HG02571 (cell line): ENCODE data around the gene GAK.

Experiments used
- ATAC-seq: cut with Tn5 transposase; IDR thresholded peaks from one replicate; pipeline ENCODE4 v1.9.1; 2021; ENCODE audit warnings: mild to moderate bottlenecking, moderate library complexity; ENCODE audit not compliant: unreplicated experiment

The GAK gene

DNA sequence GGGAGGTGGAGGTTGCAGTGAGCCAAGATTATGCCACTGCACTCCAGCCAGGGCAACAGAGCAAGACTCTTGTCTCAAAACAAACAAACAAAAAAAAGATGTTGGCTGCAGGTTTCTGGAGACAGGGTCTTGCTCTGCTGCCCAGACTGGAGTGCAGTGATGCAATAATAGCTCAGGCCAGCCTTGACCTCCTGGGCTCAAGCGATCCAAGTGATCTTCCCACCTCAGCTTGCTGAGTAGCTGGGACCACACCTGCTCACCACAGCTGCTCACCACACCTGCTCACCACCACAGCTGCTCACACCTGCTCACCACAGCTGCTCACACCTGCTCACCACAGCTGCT, 76.3 kb downstream of the GAK start:
- no peak for ATAC-seq

DNA sequence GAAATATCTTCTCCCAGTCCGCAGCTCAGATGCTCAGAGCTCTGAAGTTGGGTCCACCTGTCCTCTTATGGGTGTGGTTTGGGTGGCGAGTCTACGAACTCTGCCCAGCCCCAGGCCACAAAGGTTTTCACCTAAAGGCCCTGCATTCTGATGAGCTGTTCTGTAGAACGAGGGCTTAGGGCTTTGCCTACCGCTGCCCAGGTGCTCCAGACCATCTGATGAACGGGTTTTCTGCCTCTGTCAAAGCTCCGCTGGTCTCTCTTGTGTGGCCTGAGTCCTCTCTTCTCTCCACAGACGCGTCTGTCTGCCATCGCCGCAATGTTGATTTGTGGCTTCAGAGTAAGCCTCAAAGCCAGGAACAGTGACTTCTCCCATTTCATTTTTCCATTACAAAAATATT, 77.8 kb downstream of the GAK start:
- ATAC-seq, result no peak

DNA sequence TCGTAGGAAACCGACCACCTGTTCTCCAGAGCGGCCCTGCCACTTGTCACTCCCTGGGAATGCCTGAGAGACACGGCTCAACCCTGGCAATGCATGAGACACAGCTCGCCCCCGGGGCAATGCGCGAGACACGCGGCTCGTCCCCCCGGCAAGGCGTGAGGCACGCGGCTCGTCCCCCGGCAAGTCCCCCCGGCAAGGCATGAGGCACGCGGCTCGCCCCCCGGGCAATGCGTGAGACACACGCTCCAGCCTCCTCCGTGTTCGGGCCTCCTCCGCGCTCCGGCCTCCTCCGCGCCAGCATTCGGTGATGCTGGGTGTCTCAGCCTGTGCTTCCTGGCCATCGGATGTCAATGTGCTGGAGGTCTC, 78.7 kb downstream of the GAK start:
- ATAC-seq, result no peak

DNA sequence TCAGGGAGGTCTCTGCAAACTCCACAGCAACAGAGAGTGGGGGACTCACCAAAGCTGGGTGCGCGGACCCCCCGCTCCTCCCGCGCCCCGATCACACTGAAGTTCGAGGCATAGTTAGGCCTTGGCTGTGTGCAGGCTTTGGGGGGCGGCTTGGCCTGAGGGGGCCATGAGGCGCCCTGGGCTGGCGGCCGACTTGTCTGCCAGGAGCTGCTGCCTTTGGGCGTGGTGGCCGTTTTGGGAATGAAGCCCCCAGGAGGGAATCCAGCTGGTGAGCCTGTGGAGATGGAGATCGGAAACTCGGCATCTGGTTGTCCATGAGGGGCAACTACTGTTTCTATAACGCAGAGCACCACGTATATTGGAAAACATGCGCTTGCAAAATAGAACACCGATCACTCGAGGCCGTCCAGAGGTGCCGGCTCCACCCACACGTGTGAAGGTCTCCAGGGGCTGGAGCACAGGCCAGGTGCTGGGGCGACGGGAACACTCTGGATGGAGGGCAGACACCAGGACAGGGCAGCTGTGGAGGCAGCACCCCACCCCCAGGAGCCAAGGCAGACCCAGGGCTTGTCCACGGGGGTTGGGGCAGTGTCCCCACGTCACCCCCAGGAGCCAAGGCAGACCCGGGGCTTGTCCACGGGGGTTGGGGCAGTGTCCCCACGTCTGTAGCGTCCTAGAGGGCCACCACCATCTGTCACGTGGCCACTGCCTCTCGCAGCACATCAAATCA, 80.2 kb downstream of the GAK start:
- no peak for ATAC-seq

DNA sequence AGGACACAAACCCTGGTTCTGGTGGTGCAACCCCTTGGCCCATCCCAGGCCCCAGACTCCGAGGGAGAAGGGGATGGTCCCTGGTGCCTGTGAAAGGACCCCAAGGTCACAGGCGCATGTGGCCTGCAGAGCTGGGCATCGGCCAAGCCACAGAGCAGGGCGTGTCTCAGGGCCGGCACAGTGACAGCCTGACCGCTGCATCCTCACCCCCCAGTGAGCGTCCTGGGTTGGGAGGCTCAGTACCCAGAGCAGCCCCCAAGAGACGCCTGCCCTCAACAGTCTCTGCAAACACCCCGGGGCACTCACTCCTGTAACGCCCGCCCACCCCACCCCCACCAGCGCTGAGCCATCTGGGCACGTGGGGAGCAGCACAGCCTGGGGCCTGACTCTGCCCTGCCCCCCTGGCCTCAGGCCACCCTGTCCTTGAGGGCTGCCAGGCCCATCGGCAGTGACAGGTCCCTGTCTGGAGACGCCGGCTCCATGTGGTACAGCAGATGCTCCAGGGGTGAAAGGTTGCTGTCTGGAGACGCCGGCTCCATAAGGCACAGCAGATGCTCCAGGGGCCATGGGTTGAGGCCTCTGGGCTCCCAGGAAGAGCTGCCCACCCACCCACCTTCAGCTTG, 81.7 kb downstream of the GAK start:
- no peak for ATAC-seq

DNA sequence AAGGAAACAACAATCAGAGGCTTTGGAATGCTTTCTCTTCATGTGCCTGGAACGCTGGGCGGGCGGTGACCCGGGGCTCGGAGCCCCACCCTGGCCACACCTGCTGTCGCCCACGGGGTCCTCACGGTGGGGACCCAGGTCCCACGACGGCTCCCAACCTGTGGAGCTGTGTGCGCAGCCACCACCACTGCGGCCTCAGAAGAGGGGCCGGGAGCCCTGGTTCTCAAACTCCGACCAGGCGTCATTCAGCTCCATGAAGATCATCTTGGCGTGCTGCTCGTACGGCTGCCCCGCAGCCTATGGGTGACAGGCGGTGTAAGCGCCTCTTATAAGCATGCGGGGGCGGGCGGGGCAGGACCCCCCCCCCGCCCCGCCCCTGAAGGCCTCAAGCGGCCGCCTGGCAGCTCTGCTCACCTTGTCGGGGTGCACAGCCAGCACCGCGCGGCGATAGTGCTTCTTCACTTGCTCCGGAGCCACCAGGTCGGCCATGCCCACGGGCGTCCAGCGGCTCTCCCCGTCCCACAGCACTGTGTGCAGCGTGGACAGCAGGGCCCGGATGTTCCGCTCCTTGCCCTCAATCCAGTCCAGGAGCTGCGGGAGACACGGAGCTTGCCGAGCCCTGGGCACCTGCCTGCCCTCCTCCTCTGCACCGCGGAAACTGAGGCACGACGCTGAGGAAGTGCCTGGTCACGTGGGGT, 82.5 kb downstream of the GAK start:
- no peak for ATAC-seq

DNA sequence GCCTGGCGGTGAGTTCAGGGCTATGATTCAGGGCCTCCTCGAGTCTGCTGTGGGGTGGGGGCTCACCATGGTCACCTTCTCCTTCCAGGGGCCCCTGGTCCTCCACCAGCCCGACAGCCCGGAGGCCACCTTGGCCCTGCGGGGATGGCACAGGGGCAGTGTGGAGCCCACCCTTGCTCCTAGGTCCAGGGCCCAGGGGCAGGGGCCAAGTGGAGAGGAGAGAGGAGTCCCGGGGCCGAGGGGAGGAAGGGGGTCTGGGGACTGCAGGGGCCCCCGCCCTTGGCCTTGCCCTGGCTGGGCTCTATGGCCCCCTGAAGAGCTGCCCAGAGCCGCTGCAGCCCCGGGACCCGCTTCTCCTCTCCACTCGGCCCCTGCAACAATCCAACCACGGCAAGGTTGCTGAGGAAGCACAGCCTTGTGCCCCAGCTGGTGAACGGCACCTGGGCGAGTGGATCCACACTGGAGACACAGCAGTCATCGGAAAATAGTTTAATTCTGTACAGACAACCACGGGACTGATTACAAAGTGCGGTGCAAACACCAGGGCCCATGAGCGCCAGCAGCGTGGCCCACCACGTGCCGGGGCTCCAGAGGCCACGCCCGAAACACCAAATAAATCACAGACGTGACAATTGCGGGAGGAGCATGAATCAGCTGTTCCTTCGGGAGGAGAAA, 83.2 kb downstream of the GAK start:
- ATAC-seq, result no peak

DNA sequence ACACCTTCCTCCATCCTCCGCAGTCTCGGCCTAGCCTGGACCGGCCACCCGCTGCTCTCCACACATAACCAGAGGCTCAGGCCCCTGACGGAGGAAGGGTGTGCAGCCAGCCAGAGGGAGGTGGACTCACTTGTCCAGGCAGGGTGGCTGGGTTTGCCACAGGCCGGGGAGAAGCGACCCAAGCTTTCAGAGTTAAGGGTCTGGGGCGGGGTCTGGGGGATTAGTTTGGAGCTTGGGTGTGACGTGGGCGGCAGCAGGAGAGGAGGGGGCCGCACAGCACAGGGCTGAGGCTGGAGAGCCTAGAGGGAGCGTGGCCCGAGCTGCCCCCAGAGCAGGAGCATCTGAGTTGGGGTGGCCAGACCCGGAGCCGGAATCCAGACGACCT, 83.8 kb downstream of the GAK start:
- no peak for ATAC-seq

DNA sequence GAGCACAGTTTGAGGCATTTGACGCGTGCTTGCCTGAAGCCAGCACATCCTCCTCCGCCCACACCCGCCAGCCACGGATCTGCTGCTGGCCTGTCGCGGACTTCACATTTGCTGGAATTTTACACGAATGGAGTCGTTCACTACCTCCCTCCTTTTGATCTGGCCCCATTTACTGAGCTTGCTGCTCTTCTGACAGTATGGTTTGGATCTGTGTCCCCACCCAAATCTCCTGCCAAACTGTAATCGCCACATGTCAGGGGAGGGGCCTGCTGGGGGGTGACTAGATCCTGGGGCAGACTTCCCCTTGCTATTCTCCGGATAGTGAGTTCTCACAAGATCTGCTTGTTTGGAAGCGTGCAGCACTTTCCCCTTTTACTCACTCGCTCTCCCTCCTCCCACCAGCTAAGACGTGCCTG, 86.3 kb downstream of the GAK start:
- no peak for ATAC-seq

DNA sequence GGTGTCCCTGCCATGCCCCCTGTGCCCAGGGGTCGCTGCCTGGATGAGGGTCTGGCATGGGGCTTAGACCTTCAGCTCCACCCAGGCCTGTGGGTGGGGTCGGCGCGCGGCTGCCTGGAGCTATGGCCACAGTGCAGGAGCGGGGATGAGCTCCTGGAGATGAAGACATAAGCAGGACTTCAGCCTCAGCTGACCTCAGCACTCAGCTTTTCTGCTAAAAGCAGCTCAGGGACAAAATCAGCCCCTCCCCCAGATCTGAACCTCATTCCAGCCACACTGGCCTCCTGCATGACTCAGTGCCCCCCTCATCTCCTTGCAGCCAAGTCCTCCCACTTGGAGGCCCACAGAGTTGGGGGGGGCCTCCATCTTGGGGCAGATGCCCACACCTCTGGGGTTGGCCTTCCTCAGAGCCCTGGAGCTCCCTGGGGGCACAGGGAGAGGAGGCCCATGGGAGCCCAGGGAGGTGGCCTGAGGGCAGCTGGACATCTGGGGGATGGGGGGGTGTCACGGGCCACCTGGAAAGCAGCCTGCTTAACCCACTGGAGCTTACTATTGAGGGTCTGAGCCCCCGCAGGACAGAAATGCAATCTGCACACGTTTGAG, 86.8 kb downstream of the GAK start:
- no peak for ATAC-seq

DNA sequence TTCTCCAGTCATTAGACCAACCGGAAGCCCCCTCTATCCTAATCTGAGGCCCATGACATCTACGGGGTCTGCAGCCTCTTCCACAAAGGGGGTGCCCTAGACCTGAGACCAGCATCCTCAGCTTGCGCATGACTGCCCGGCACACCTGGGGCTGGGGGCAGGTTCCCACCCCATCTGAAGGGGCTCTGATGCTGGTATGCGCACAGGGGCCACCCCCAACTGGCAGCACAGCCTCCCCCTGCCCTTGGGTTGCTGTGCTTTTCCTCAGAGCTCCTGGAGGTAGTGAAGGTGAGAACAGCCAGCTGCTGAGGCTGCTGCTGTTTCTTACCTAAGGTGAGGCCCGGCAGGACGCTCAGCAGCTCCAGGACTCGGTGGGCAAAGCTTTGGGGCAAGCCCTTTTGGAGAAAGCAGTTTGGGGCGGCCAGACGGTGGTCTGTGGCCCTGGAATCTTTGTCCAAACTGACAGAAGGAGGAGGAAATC, 87.3 kb downstream of the GAK start:
- ATAC-seq, result no peak

DNA sequence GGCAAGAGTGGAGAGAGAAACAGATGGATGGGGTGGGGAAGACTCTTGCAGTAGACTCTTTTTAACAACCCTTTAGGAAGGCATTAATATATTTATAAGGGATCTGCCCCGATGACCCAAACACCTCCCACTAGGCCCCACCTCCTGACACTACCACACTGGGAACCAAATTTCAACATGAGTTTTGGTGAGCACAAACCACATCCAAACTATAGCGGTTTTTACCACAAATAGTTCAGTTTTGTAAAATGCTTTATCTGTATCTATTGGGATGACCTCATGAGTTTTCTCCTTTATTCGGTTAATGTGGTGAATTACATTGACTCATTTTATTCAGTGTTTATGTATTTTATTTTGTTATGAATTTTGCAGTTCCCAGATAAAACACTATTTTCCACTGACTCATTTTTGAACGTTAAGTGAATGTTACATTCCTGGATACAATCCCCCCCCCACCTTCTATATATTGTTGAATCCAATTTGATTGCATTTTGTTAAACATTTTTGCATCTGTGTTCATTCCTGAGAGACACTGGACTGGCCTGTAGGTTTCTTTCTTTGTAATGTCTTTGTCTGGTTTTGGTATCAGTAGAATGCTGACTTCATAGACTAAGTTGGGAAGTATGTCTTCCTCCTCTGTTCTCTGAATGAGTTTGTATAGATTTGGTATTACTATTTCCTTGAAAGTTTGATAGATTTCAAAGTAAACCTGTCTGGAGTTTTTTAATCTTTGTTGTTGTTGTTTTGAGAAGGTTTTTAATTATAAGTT, 92.3 kb downstream of the GAK start:
- ATAC-seq, result no peak

DNA sequence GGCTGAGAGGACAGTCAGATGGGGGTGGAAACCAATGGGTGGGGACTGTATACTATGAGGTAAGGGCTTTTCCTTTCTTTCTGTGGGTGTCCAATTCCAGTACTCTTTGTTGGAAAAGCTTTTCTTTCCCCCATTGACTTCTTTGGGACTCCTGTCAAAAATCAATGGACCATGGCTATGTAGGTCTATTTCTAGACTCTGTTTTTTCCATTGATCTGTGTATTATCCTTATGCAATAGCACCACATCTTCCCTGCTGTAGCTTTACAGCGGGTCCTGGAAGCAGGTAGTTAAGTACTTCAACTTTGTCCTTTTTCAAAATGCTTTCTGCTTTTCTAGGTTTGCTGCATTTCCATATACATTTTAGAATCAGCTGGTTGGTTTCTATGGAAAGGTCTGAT, 94.3 kb downstream of the GAK start:
- ATAC-seq, result no peak

DNA sequence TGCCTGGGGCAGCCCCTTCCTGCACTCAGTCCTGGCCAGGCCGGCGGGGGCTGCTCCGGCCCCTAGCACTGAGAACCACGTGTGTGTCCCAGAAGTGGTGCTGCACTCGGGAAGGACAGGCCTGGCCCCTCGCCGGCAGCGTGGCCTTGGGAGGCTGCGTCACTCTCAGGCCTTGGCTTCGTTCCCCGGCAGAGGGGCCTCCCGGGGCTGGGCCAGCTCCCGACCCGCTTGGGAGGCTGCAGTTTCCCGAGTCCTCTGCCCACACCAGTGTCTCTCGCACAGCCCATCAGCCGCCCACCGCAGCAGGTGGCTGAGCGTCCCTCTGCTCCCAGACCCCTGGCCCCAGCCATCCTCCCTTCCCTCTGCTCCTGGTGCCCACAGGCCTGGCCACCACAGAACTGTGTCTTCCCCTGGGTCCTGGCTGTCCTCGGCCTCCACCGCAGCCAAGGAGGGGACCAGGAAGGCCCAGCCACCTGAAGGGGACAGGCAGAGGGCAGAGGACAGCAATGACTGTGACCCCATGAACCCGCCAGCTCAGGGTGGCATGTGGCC, 95.3 kb downstream of the GAK start:
- no peak for ATAC-seq

DNA sequence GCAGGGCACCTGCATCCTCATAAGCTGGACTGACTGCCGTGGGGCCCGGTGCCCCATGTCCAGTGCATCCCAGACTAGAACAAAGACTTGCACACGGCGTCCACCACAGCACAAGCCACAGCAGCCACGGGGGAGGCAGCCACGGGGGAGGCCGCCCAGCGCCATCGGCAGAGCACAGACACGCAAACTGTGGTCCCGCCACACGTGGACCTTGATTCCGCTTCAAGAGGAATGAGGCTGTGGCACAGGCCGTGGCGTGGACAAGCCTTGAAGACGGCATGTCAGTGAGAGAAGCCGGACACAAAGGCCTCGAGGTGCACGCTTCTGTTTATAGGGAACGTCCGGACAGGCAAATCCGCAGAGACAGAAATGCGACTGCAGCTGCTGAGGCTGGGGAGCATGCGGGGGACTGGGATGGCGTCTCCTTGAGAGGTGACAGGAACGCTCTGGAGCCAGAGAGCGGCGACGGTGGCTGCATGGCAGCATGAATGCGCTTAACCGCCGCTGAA, 96.1 kb downstream of the GAK start:
- ATAC-seq, result no peak

DNA sequence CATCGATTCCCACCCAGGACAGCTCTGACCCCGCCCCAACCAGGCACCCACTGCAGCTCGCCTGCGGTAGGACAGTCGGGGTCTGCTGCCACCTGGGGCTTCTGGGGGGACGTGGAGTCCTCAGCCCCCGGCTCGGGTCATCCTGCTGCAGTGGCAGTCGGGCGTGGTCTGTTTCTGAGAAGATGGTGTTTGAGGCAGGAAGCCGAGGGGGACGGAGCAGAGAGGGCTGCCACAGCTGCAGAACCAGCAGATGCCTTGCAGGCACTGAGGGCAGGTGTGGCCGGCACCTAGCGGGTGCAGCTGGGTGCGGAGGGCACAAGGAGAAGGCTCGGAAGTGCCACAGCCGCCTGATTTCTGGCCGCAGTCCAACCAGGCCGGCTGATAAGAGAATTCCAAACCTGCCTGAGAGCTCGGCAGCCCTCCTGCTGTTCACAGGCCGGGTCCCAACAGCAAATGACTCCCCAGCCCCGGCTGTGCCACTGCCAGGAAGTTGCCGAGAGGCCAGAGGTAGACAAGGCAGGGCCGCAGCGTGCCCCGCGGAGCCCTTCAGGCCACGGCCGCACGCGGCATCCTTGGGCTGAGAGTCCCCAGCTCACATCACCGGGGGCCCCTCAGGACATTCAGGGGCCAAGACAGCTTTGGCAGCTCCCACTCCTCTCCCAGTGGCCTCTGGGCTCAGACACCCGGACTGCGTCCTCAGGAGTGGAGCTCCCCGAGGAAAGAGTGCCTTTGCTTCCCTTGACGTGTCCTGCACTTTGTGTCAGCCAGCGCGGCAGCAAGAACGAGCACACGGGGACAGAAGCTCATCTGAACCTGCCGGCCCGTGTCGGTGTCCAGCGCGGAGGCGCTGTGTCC, 96.7 kb downstream of the GAK start:
- ATAC-seq, result no peak

DNA sequence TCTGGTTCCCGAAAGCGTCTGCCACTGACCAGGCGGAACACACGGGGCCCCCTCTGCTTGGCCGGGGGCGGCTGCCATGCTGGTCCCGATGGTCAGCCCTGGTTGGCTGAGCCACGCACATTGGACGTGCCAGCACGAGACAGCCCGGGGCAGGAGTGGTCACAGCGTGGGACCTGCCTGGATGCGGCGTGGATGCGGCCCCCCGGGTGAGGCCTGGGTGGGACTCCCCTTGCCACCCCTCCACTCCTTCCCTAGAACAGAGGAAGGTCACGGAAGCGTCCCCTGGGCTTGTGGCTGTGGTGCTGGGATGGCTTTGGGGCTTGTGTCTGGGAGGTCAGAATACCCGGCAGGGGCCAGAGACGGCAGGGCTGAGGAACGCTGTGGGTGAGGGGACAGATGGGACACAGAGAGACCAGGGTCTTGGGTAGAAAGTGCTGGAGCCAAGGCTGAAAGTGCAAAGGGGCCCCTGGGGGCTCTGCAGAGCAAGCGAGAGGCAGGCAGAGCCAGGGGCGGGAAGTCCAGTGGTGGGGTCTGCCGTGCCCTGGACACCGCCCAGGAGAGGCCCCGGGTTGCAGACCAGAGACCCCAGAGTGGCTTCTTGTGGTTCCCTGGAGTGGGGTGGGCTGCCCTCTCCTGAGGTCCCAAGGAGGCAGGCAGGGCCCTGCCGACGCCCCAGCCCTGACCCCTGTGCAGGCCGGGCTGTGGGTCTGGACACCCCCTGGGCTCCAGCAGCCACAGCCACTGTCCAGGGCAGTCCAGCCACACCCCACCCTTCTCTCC, 97.6 kb downstream of the GAK start:
- no peak for ATAC-seq

DNA sequence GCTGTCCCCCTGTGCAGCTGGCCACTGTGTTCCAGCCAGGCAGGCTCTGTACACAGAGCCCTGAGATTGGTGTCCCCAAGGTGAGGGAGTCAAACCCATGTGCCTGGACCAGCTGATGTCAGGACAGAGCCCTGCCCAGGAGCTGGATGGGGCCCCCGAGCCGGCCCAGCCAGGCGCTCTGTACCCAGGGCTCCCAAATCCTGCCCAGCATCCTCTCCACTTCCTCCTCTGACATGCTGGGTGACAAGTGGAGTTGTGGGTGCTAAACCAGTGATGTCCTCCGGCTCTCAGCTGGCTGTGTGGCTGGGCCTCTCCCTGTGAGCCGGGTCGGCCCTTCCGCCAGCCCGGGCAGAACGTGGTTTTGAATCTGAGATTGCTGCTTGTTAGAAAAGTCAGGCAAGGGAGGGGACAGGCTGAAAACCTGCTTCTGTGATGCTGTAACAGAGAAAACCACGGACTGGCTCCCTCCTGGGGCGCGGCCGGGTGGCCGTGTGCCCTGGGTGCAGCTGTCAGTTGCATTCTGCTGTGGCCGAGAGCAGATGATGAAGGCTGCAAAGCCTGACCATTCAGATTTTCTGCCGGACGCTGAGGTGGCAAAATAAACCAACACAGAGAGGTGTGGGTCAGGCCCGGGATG, 98.3 kb downstream of the GAK start:
- no peak for ATAC-seq
